Measurements from ENCODE around the gene COG8.

Gene COG8

GRCh38 chr16:69344171-69344570, 4.8 kb upstream of the COG8 start:
- DNase-seq = no peak

GRCh38 chr16:69340095-69340644, 806 bp upstream of the COG8 start:
- peak in 1 of 2 donors; percentile 48 for DNase-seq

GRCh38 chr16:69338557-69339288, 641 bp downstream of the COG8 start:
- DNase-seq = no peak

- no peak for DNase-seq
Measured at GRCh38 chr16:69334696-69335095, 4.7 kb downstream of the COG8 start.

GRCh38 chr16:69330286-69331109, 8.9 kb downstream of the COG8 start, which contains the start of gene PDF:
PDF (minus strand) TSS chr16:69330588; CDS start chr16:69330570, 18 bp downstream.
- peak; percentile 87 to 89 for DNase-seq

GRCh38 chr16:69329369-69330285, 9.7 kb downstream of the COG8 start:
- DNase-seq = peak; percentile 55 to 59

GRCh38 chr16:69328854-69329316, 10.5 kb downstream of the COG8 start:
- no peak for DNase-seq

GRCh38 chr16:69327585-69328310, 11.6 kb downstream of the COG8 start:
- no peak for DNase-seq

GRCh38 chr16:69326172-69326873, 13.0 kb downstream of the COG8 start:
- no peak for DNase-seq

- DNase-seq = no peak
Measured at GRCh38 chr16:69325784-69326171, 13.6 kb downstream of the COG8 start.

- no peak for DNase-seq
Measured at GRCh38 chr16:69324585-69325253, 14.6 kb downstream of the COG8 start.

GRCh38 chr16:69324013-69324531, 15.3 kb downstream of the COG8 start:
- DNase-seq = no peak

- no peak for DNase-seq
Measured at GRCh38 chr16:69323415-69323814, 15.9 kb downstream of the COG8 start.

- no peak for DNase-seq
Measured at GRCh38 chr16:69322343-69322742, 17.0 kb downstream of the COG8 start.

- no peak for DNase-seq
Measured at GRCh38 chr16:69321080-69321479, 18.3 kb downstream of the COG8 start.

- DNase-seq = no peak
Measured at GRCh38 chr16:69320740-69321073, 18.7 kb downstream of the COG8 start.

- no peak for DNase-seq
Measured at GRCh38 chr16:69319826-69320739, 19.3 kb downstream of the COG8 start.

- no peak for DNase-seq
Measured at GRCh38 chr16:69319381-69319780, 20.0 kb downstream of the COG8 start.

GRCh38 chr16:69318911-69319289, 20.5 kb downstream of the COG8 start:
- no peak for DNase-seq
